ENCODE results near the gene FAM180B. TPM values are rescaled to one million over a fixed set of nuclear protein-coding genes. Genes with fewer than 3 reads are reported as not detected.
"Not testable (repeated sequence)": the region's sequence is repeated elsewhere in the genome, so short reads cannot be mapped to it uniquely, and the experiment has no call there.

The FAM180B gene
- total RNA-seq, 1 donor from 2014 or later, result not detected

DNA sequence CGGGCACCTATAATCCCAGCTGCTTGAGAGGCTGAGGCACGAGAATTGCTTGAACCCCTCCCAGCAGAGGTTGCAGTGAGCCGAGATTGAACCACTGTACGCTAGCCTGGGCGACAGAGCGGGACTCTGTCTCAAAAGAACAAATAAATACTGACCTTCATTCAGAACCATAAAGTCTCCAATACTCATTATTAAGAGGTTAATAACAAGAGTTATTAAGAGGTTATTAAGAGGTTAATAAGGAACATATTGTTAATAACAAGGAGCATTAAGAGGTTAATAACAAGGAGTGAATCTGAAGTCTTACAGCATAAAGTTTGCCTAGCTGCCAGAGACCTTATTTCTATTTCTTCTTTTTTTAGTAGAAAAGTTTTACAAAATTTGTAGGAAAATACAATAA, 41.2 kb upstream of the FAM180B start:
- ATAC-seq, result no peak

DNA sequence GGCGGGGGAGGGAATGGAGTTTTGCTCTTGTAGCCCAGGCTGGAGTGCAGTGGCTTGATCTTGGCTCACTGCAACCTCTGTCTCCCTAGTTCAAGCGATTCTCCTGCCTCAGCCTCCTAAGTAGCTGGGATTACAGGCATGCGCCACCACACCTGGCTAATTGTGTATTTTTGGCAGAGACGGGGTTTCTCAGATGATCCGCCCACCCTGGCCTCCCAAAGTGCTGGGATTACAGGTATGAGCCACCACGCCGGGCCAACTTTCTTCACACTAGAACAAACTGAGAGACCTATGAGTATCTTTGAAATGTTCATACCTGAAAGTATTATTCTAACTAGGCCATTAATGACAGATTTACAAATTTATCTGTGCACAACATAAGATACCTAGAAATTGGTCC, 40.2 kb upstream of the FAM180B start:
- peaks cover 56% of the 10 kb centered on the region for H3K4me1 ChIP-seq
- intact Hi-C loops (cut with DNase I); H3K9me3 ChIP-seq; H3K27me3 ChIP-seq; H3K27ac ChIP-seq; ATAC-seq; DNase-seq; H3K4me3 ChIP-seq; H3K36me3 ChIP-seq: not testable (repeated sequence)

More for the DNA sequence above, 41.2 kb upstream of the FAM180B start:
- no peak overlapping the region for H3K4me3 ChIP-seq
- intact Hi-C loops (cut with DNase I), result no loop called here
- H3K9me3 ChIP-seq, result no peaks in the 10 kb centered on the region
- no peak for DNase-seq
- H3K4me1 ChIP-seq, result peaks cover 55% of the 10 kb centered on the region
- H3K27ac ChIP-seq, result no peak overlapping the region
- TF ChIP-seq, protein P1, sequence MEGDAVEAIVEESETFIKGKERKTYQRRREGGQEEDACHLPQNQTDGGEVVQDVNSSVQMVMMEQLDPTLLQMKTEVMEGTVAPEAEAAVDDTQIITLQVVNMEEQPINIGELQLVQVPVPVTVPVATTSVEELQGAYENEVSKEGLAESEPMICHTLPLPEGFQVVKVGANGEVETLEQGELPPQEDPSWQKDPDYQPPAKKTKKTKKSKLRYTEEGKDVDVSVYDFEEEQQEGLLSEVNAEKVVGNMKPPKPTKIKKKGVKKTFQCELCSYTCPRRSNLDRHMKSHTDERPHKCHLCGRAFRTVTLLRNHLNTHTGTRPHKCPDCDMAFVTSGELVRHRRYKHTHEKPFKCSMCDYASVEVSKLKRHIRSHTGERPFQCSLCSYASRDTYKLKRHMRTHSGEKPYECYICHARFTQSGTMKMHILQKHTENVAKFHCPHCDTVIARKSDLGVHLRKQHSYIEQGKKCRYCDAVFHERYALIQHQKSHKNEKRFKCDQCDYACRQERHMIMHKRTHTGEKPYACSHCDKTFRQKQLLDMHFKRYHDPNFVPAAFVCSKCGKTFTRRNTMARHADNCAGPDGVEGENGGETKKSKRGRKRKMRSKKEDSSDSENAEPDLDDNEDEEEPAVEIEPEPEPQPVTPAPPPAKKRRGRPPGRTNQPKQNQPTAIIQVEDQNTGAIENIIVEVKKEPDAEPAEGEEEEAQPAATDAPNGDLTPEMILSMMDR (IDR thresholded peaks at IDR 0.05), result no peak
- no peaks in the 10 kb centered on the region for H3K36me3 ChIP-seq
- H3K27me3 ChIP-seq, result no peaks in the 10 kb centered on the region

DNA sequence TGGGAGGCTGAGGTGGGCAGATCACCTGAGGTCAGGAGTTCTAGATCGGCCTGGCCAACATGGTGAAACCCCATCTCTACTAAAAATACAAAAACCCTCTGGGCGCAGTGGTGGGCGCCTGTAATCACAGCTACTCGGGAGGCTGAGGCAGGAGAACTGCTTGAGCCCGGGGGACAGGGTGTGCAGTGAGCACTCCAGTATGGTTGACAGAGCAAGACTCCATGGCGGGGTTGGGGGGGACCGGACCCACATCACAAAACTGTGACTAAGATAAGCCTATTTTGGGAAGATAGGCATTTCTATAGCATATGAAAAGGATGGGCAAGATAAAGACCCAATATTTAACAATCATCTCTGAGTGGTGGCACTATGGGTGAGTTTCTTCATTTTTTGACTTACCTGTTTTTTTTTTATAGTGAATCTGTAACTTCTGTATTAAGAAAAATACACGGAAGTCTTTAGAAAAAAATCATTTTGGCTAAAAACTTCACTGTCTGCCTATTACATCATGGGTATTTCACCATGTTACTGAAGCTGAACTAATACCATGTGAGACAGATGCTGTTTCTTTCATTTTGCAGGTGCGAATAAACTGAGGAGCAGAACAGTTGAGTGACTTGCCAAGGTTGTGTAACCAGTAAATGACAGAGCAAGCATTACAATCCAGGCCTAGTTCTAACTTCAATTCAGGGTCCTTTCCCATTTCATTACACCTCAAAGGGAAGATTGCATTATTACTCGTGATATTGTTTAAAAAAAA, 36.0 kb upstream of the FAM180B start:
- Histone ChIP-seq H3K4me3 (peak overlapping the region; percentile 94), H3K27me3 (no peaks in the 10 kb centered on the region), H3K36me3 (no peaks in the 10 kb centered on the region), H3K4me1 (peaks cover 55% of the 10 kb centered on the region), H3K27ac (peak overlapping the region; percentile 93), H3K9me3 (no peaks in the 10 kb centered on the region)
- intact Hi-C loops (cut with DNase I), result no loop called here
- TF ChIP-seq, protein P1 (IDR thresholded peaks at IDR 0.05), result no peak
- ATAC-seq, result no peak
- DNase-seq, result no peak

DNA sequence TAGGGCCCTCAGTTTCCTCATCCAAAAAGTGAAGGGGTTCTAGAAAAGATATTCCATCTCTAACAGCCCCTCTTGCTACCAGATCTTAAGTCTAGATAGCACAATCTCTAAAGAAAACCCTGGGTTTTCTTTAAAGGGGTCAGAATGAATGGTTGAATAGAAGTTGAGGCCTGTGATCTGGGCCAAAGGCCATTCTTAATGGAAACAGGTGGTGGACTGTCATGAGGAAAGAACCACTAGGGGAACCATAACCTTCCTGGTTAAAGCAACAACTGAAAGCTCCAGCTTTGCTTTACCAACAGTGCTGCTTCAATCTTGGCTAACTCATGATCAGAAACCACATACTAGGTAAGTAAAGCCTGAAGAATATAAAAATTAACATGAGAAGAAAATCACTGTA, 35.4 kb upstream of the FAM180B start:
- intact Hi-C loops (cut with DNase I), result no loop called here

GRCh38 chr11:47552056-47552565, 34.4 kb upstream of the FAM180B start:
- peaks cover 50% of the 10 kb centered on the region for H3K4me1 ChIP-seq
- TF ChIP-seq, protein P1 (IDR thresholded peaks at IDR 0.05), result no peak
- peak overlapping the region; percentile 93 for H3K27ac ChIP-seq
- H3K36me3 ChIP-seq, result no peaks in the 10 kb centered on the region
- ATAC-seq, result peak; percentile 17
- DNase-seq, result peak; percentile 72
- H3K27me3 ChIP-seq, result no peaks in the 10 kb centered on the region
- no peaks in the 10 kb centered on the region for H3K9me3 ChIP-seq
- intact Hi-C loops (cut with DNase I), result no loop called here
- H3K4me3 ChIP-seq, result peak overlapping the region; percentile 94

More for the DNA sequence above, 35.4 kb upstream of the FAM180B start:
- ATAC-seq, result no peak
- Histone ChIP-seq H3K4me3 (peak overlapping the region; percentile 94), H3K36me3 (no peaks in the 10 kb centered on the region), H3K9me3 (no peaks in the 10 kb centered on the region), H3K4me1 (peaks cover 55% of the 10 kb centered on the region), H3K27me3 (no peaks in the 10 kb centered on the region), H3K27ac (peak overlapping the region; percentile 93)
- TF ChIP-seq, protein P1 (IDR thresholded peaks at IDR 0.05), result peak; percentile 14
- DNase-seq, result no peak

GRCh38 chr11:47552566-47553405, 33.7 kb upstream of the FAM180B start, which contains the start of gene CELF1:
Gene CELF1, minus strand, starts transcription at chr11:47553132. Its CDS starts 53,609 bp downstream, at chr11:47499523.
- intact Hi-C loops (cut with DNase I), result no loop called here
- TF ChIP-seq, protein P1 (IDR thresholded peaks at IDR 0.05), result peak; percentile 91
- no peaks in the 10 kb centered on the region for H3K27me3 ChIP-seq
- no peaks in the 10 kb centered on the region for H3K36me3 ChIP-seq
- H3K27ac ChIP-seq, result peak within 1 kb of the TSS; percentile 93
- H3K4me1 ChIP-seq, result peaks cover 44% of the 10 kb centered on the region
- ATAC-seq (peak; percentile 99), DNase-seq (peak; percentile 96)
- no peaks in the 10 kb centered on the region for H3K9me3 ChIP-seq
- H3K4me3 ChIP-seq, result peak within 1 kb of the TSS; percentile 94
